HCT116 (cell line): Measurements from ENCODE around the gene IRX2. TPM values are rescaled to one million over a fixed set of nuclear protein-coding genes. Genes with fewer than 3 reads are reported as not detected.

Experiments used
- ATAC-seq: fragments of 200-7000 bp; cut with Tn5 transposase; 2 replicates; pipeline ENCODE4 v1.9.1; 2020; ENCODE audit warnings: mild to moderate bottlenecking, moderate library complexity
- BruUV-seq: library from RNA; stranded (reverse); fragments of 400-500 nt; replicated peaks from 2 replicates; lab custom pipeline; 2021; lab: Mats Ljungman, UMichigan
- CTCF ChIA-PET: fragments of 300-600 bp; sonication (Branson Sonifier 250); formaldehyde crosslinking; loops from one replicate; lab custom pipeline; 2021; ENCODE audit warnings: antibody characterized with exemption; lab: Charles Lee
- POLR2A ChIA-PET: fragments of 300-600, 350-600 bp; sonication (Branson Sonifier 250); formaldehyde crosslinking; loops from one replicate; lab custom pipeline; 2021; ENCODE audit warnings: antibody characterized with exemption; lab: Charles Lee
- RAD21 ChIA-PET, 2 experiments: fragments of 300-600 bp; sonication (Branson Sonifier 250); formaldehyde crosslinking; loops; one replicate each; lab custom pipeline; 2023; ENCODE audit warnings: low total read pairs in 2 of 2; ENCODE audit not compliant: uncharacterized antibody in 2 of 2, unreplicated experiment in 2 of 2, low non-redundant PET in 1 of 2; lab: Charles Lee
- DNase-seq: peaks from one replicate; pipeline ENCODE4 v3.0.0-alpha.2; 2010; ENCODE audit warnings: low read depth, low spot score
- H2AFZ ChIP-seq: fragments of 200-600 bp; shearing (Covaris generic), sonication (generic); 2 replicates; pipeline ENCODE4 v1.6.1; 2017; ENCODE audit warnings: low read depth, mixed run types, mixed read lengths, antibody characterized with exemption, low read length; ENCODE audit not compliant: poor library complexity, severe bottlenecking
- H3K27ac ChIP-seq: 2 replicates; pipeline ENCODE4 v1.5.1; 2012; ENCODE audit warnings: low read depth, low read length
- H3K27me3 ChIP-seq: fragments of 200-600 bp; sonication (generic); 2 replicates; pipeline ENCODE4 v1.6.1; 2016; ENCODE audit warnings: mixed run types, low read length, mixed read lengths; ENCODE audit not compliant: insufficient read depth
- H3K36me3 ChIP-seq, 2 experiments: fragments of 200-500 bp in 1 of 2; fragments of 200-600 bp in 1 of 2; sonication (Bioruptor generic) in 1 of 2; sonication (generic) in 1 of 2; 2 replicates each; pipeline versions ENCODE4 v1.5.1 to v1.6.1; 2014 to 2016; ENCODE audit warnings: low read length in 2 of 2, inconsistent platforms in 1 of 2, mixed read lengths in 1 of 2, mixed run types in 1 of 2; ENCODE audit not compliant: insufficient read depth in 2 of 2, control insufficient read depth in 1 of 2
- H3K4me1 ChIP-seq, 2 experiments: fragments of 200-600 bp in 1 of 2; sonication (generic) in 1 of 2; 2 replicates each; pipeline versions ENCODE4 v1.5.1 to v1.6.1; 2012 to 2017; ENCODE audit warnings: low read length in 2 of 2, inconsistent platforms in 1 of 2, mild to moderate bottlenecking in 1 of 2, mixed read lengths in 1 of 2, mixed run types in 1 of 2, moderate library complexity in 1 of 2; ENCODE audit not compliant: insufficient read depth in 2 of 2, control insufficient read depth in 1 of 2
- H3K4me2 ChIP-seq: fragments of 200-600 bp; sonication (generic); 2 replicates; pipeline ENCODE4 v1.6.1; 2017; ENCODE audit warnings: mixed run types, low read length, mixed read lengths
- H3K4me3 ChIP-seq, 2 experiments: fragments of 200-600 bp in 1 of 2; sonication (generic) in 1 of 2; replicated peaks in 1 of 2; 2 replicates each; pipeline ENCODE4 v1.5.1; 2011 to 2016; ENCODE audit warnings: low read length in 2 of 2, control low read depth in 1 of 2, low read depth in 1 of 2, mild to moderate bottlenecking in 1 of 2, mixed read lengths in 1 of 2, mixed run types in 1 of 2
- H3K79me2 ChIP-seq: fragments of 200-600 bp; sonication (generic); 2 replicates; pipeline ENCODE4 v1.6.1; 2017; ENCODE audit warnings: mild to moderate bottlenecking, mixed run types, low read length, moderate library complexity, mixed read lengths; ENCODE audit not compliant: insufficient read depth
- H3K9ac ChIP-seq: fragments of 200-600 bp; sonication (generic); 2 replicates; pipeline ENCODE4 v1.6.1; 2016; ENCODE audit warnings: low read length, mixed read lengths
- H3K9me2 ChIP-seq: fragments of 200-600 bp; sonication (generic), shearing (Covaris generic); 2 replicates; pipeline ENCODE4 v1.6.1; 2017; ENCODE audit warnings: mixed run types, mild to moderate bottlenecking, moderate library complexity; ENCODE audit not compliant: insufficient read depth
- H3K9me3 ChIP-seq, 2 experiments: fragments of 200-500 bp in 1 of 2; fragments of 200-600 bp in 1 of 2; sonication (Bioruptor generic) in 1 of 2; sonication (generic) in 1 of 2; 2 replicates each; pipeline ENCODE4 v1.6.1; 2014 to 2017; ENCODE audit warnings: low read length in 2 of 2, mixed read lengths in 2 of 2, inconsistent platforms in 1 of 2, low read depth in 1 of 2, mild to moderate bottlenecking in 1 of 2, mixed run types in 1 of 2, moderate library complexity in 1 of 2; ENCODE audit not compliant: control insufficient read depth in 1 of 2, insufficient read depth in 1 of 2
- H4K20me1 ChIP-seq: fragments of 200-600 bp; sonication (generic), shearing (Covaris generic); 2 replicates; pipeline ENCODE4 v1.6.1; 2017; ENCODE audit warnings: mixed run types, mild to moderate bottlenecking, moderate library complexity; ENCODE audit not compliant: insufficient read depth
- CBX3 ChIP-seq: IDR thresholded peaks from 2 replicates; pipeline ENCODE4 v1.6.1; 2012; ENCODE audit warnings: low read depth
- CEBPB ChIP-seq: IDR thresholded peaks from 2 replicates; pipeline ENCODE4 v1.6.1; 2012; ENCODE audit warnings: low read depth
- CTCF ChIP-seq, 3 experiments: fragments of 200-600 bp in 1 of 3; sonication (generic) in 1 of 3; IDR thresholded peaks in 2 of 3; conservative IDR thresholded peaks in 1 of 3; 2 replicates each; pipeline ENCODE4 v1.5.1; 2012 to 2017; ENCODE audit warnings: low read depth in 2 of 3, low read length in 2 of 3, antibody characterized with exemption in 1 of 3, borderline replicate concordance in 1 of 3, control low read depth in 1 of 3, mild to moderate bottlenecking in 1 of 3, mixed read lengths in 1 of 3, mixed run types in 1 of 3, moderate library complexity in 1 of 3; ENCODE audit not compliant: insufficient read depth in 1 of 3
- EGR1 ChIP-seq: IDR thresholded peaks from 2 replicates; pipeline ENCODE4 v1.6.1; 2012; ENCODE audit warnings: low read depth
- EZH2 ChIP-seq: fragments of 200-600 bp; sonication (generic); IDR thresholded peaks from 2 replicates; pipeline ENCODE4 v1.6.1; 2017; ENCODE audit warnings: antibody characterized with exemption, mixed run types
- EZH2phosphoT487 ChIP-seq: fragments of 200-600 bp; IDR thresholded peaks from 2 replicates; pipeline ENCODE4 v1.6.1; 2018; ENCODE audit warnings: antibody characterized with exemption, borderline replicate concordance
- FOSL1 ChIP-seq: IDR thresholded peaks from 2 replicates; pipeline ENCODE4 v1.6.1; 2012; ENCODE audit warnings: low read depth
- JUND ChIP-seq: IDR thresholded peaks from 2 replicates; pipeline ENCODE4 v1.6.1; 2012
- MAX ChIP-seq: IDR thresholded peaks from 2 replicates; pipeline ENCODE4 v1.6.1; 2012
- POLR2A ChIP-seq: IDR thresholded peaks from 2 replicates; pipeline ENCODE4 v1.7.0; 2011; ENCODE audit warnings: borderline replicate concordance; ENCODE audit not compliant: insufficient read depth, insufficient read length; ENCODE audit errors: extremely low read depth
- RAD21 ChIP-seq: IDR thresholded peaks from 2 replicates; pipeline ENCODE4 v1.6.1; 2012; ENCODE audit warnings: low read depth, mild to moderate bottlenecking
- SIN3A ChIP-seq: IDR thresholded peaks from 2 replicates; pipeline ENCODE4 v1.6.1; 2012; ENCODE audit warnings: low read depth
- SP1 ChIP-seq: IDR thresholded peaks from 2 replicates; pipeline ENCODE4 v1.6.1; 2012; ENCODE audit warnings: low read depth
- SRF ChIP-seq: IDR thresholded peaks from 2 replicates; pipeline ENCODE4 v1.6.1; 2012; ENCODE audit warnings: low read depth
- TCF7L2 ChIP-seq: IDR thresholded peaks from 2 replicates; pipeline ENCODE4 v1.7.0; 2011; ENCODE audit warnings: borderline replicate concordance, inconsistent platforms; ENCODE audit not compliant: insufficient read depth, insufficient read length; ENCODE audit errors: extremely low read depth
- YY1 ChIP-seq: IDR thresholded peaks from 2 replicates; pipeline ENCODE4 v1.6.1; 2011; ENCODE audit warnings: low read length, low read depth, moderate library complexity, mild to moderate bottlenecking; ENCODE audit not compliant: insufficient replicate concordance; ENCODE audit errors: extremely low read depth
- ZBTB33 ChIP-seq: IDR thresholded peaks from 2 replicates; pipeline ENCODE4 v1.6.1; 2011; ENCODE audit warnings: mild to moderate bottlenecking, low read length, moderate library complexity; ENCODE audit not compliant: insufficient replicate concordance; ENCODE audit errors: extremely low read depth
- ZFX ChIP-seq: fragments of 450-650 bp; IDR thresholded peaks from 2 replicates; pipeline ENCODE4 v1.6.1; 2017
- ZNF274 ChIP-seq: fragments of 200-500 bp; sonication (Bioruptor generic); IDR thresholded peaks from 2 replicates; pipeline ENCODE4 v1.6.1; 2014; ENCODE audit warnings: mild to moderate bottlenecking, low read depth, low read length, inconsistent platforms
- intact Hi-C: fragments of 100-400 bp; cut with micrococcal nuclease; formaldehyde crosslinking; loops from 2 replicates; pipeline ENCODE4 v1.10.0; 2022
- total RNA-seq: library from RNA; stranded (reverse); gene quantifications from one replicate; pipeline ENCODE4 v1.2.1, GENCODE V29; 2021; ENCODE audit not compliant: unreplicated experiment

The IRX2 gene
- total RNA-seq, 1 experiment from 2014 or later: not detected

- no peak for TF ChIP-seq ZNF274
- no peak for TF ChIP-seq JUND
- no peak for TF ChIP-seq MAX
- no peak for TF ChIP-seq CBX3
- no peak for TF ChIP-seq EZH2phosphoT487
- TF ChIP-seq ZFX: no peak
- TF ChIP-seq YY1: no peak
- no peak for TF ChIP-seq SRF
- no peak for TF ChIP-seq CEBPB
- TF ChIP-seq FOSL1: no peak
- TF ChIP-seq EGR1: no peak
- no peak for TF ChIP-seq SIN3A
- no peak for TF ChIP-seq SP1
Measured at GRCh38 chr5:2797981-2798380, 46.5 kb upstream of the IRX2 start (continued).

GRCh38 chr5:2797160-2797559, 45.7 kb upstream of the IRX2 start:
- no TSS peak for BruUV-seq

More at GRCh38 chr5:2797160-2797559, 45.7 kb upstream of the IRX2 start:
- H3K9ac ChIP-seq: no peak overlapping the region
- peaks cover 3 to 17% of the 10 kb centered on the region in 2 experiments; a peak in 2 of 4 replicates for H3K9me3 ChIP-seq
- H3K79me2 ChIP-seq: no peaks in the 10 kb centered on the region
- H3K4me2 ChIP-seq: no peak overlapping the region
- no peak overlapping the region for H3K4me3 ChIP-seq
- H3K27me3 ChIP-seq: no peaks in the 10 kb centered on the region
- intact Hi-C loops: no loop called here
- H3K36me3 ChIP-seq: no peaks in the 10 kb centered on the region
- H4K20me1 ChIP-seq: no peaks in the 10 kb centered on the region
- ChIA-PET CTCF (no interaction called here), POLR2A (no interaction called here), RAD21 (no interaction called here)
- H3K27ac ChIP-seq: no peak overlapping the region
- DNase-seq (no peak), ATAC-seq (no peak)
- no peaks in the 10 kb centered on the region for H3K9me2 ChIP-seq
- no peaks in the 10 kb centered on the region for H3K4me1 ChIP-seq
- TF ChIP-seq JUND (no peak), CBX3 (no peak), EGR1 (no peak), ZFX (no peak), SIN3A (no peak), CTCF (IDR thresholded peaks at IDR 0.05 in 2 of 3, conservative IDR thresholded peaks at IDR 0.05 in 1 of 3; ENCODE audit: borderline replicate concordance in 1 of 3, insufficient read depth in 1 of 3, low read depth in 2 of 3, low read length in 2 of 3) (no peak), POLR2A (no peak), YY1 (no peak), RAD21 (no peak), CEBPB (no peak), EZH2phosphoT487 (no peak), ZNF274 (no peak), EZH2 (no peak), ZBTB33 (no peak), SRF (no peak), TCF7L2 (no peak)
- no peak overlapping the region for H2AFZ ChIP-seq
